GM11168 (cell line): Measurements from ENCODE around the gene B9D2.
"Not testable (repeated sequence)": the region's sequence is repeated elsewhere in the genome, so short reads cannot be mapped to it uniquely, and the experiment has no call there.

Source experiments
- in situ Hi-C: fragments of 300-500 bp; cut with MboI; formaldehyde crosslinking; loops from one replicate; pipeline ENCODE4 v1.12.0; 2022; ENCODE audit warnings: low sequenced_read_pairs; ENCODE audit not compliant: unreplicated experiment

B9D2 gene

GRCh38 chr19:41356984-41357739 is 6.8 kb downstream of the B9D2 start:
- in situ Hi-C loops = no loop called here

DNA sequence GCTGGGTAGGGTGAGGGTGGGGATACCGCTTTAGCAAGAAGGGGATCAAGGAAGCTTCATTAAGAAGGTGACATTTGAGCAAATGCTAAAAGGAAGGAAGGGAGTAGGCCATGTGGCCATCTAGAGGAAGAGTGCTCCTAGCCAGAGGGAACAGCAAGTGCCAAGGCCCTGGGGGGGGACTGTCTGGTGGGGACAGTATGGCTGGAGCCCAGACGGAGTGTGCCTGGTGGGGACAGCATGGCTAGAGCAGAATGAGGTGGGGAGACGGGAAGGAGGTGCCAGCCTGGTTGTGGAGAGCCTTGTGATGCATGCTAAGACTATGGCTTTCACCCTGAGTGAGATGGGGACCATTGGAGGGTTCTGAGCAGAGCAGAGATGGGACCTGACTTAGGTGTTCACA is 8.1 kb downstream of the B9D2 start:
- in situ Hi-C loops = no loop called here

GRCh38 chr19:41355035-41355434 is 8.9 kb downstream of the B9D2 start:
- in situ Hi-C loops = no loop called here

- in situ Hi-C loops = no loop called here
These were observed 9.5 kb downstream of the B9D2 start for GRCh38 chr19:41354343-41354953.

DNA sequence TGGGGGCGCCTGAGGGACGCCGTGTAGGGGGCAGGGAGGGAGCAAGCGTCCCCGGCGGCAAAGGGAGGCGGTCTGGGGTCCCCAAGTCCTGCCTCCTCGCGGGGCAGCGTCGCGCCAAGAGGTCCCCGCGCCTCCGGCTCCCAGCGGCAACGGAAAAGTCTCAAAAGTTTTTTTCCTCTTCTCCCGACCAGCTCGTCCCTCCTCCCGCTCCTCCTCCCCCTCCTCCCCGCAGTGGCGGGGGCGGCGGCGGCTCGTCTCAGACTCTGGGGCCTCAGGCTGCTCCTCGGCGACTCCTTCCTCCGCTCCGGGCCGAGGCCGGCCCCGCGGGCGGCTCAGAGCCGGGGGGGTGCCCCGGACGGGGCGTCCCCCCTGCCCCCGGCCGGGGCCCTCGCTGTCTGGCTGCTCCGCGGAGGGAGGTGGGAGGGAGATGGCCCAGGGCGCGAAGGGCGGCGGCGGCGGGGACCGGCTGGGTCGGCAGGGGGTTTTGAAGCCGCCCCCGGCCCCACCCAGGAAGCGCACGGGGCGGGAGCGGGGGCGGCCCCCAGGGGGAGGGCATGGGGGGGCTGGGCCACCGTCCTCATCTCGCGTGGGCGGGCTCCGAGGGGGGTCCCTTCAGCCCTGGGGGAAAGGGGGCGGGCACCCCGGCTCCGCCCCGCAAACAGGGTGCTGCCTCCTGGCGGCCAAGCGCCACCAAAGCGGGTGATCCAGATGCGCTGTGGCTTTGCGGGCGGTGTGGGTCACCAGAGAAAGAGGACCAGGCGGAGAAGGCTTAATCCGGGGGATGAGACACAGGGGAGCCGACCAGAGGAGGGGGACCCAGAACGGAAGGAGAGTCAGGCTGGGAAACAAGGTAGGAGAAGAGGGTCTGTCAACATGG is 10.2 kb downstream of the B9D2 start, which contains the start of gene TGFB1:
TSS of gene TGFB1 (minus strand) at position 457 of the 877 bp plus-strand sequence. CDS start 878 bp downstream, outside the sequence.
- in situ Hi-C loops = no loop called here

- in situ Hi-C loops = no loop called here
These were observed 11.1 kb downstream of the B9D2 start for GRCh38 chr19:41352609-41353465.

GRCh38 chr19:41352279-41352608 is 11.7 kb downstream of the B9D2 start:
- in situ Hi-C loops = no loop called here

DNA sequence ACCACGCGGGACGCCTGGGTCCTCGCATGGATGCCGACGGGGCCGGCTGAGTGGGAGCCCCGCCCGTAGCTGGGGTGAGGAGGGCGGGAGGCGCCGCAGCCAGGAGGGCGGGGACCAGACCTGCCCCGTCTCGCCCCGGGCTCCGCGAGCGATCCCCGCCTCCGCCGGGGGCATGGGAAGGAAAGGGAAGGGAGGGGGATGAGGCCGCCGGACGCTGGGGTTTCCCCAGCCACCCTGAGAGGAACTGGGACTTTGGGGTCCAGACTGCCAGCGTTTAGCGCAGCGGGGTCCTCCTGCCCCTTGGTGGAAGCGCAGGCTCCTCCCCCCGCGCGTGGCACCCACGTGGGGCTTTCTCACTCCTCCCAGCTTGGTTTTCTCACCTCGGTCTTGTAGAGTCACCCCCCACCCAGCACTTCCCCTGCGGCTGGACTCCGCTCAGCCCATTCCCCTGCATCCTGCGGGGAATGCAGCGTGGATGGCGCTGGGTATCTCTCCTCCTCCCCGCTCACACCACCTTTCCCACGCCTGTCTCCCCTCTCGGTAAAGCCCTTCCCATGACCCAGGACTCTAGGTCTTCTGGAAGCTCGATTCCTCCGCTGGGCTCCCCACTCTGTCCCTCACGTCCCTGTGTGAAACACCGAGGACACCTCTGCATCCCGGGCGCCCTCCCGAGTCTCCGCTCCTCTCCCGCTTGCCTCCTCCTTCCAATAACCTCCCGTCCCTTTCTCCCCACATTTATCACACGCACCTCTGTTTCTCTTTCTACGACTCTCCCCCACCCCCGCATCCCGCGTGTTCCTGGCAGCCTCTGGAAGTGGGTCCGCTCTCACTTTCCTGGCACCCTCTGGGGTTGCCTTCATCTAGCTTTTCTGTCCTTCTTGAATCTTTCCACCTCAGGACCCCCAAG is 12.4 kb downstream of the B9D2 start:
- in situ Hi-C loops = no loop called here

DNA sequence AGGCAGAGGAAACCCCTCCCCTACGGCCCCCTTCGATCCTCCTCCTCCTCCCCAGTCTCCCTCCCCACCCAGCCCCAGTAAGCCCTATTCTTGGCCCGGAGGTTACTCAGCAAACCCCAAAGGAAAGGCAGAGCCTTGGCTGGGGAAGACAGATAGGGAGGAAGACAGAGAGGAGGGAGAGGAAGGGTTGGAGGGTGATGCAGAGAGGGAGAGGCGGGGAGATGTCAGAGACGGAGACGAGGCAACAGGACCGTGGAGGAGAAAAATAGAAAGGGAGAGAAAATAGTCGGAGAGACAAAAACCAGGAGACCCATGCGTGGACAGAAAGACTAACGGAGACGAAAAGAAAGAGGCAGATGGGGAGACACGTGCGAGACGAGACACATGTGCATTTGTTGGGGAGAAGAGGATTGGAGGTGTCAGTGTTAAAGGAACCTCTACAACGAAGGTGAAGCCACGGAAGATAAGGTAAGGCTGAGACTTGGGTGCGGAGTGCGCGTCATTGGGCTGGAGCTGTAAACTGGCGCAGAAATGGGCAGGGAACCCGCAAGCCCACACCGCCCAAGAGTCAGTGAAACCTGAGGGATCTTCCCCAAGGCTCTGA is 13.1 kb downstream of the B9D2 start:
- in situ Hi-C loops = no loop called here

DNA sequence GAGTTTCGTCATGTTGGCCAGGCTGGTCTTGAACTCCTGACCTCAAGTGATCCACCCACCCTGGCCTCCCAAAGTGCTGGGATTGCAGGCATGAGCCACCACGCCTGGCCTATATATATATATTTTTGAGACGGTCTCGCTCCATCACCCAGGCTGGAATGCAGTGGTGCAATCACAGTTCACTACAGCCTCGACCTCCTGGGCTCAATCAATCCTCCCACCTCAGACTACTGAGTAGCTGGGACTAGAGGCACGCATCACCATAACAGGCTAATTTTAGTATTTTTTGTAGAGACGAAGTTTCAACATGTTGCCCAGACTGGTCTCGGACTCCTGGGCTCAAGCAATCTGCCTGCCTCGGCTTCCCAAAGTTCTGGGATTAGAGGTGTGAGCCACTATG is 17.0 kb downstream of the B9D2 start:
- in situ Hi-C loops = not testable (repeated sequence)

- in situ Hi-C loops = no loop called here
These were observed 19.8 kb downstream of the B9D2 start for GRCh38 chr19:41344162-41344561.

- in situ Hi-C loops = no loop called here
These were observed 22.1 kb downstream of the B9D2 start for GRCh38 chr19:41341669-41342490.

- in situ Hi-C loops = no loop called here
These were observed 24.0 kb downstream of the B9D2 start for GRCh38 chr19:41339936-41340335.

DNA sequence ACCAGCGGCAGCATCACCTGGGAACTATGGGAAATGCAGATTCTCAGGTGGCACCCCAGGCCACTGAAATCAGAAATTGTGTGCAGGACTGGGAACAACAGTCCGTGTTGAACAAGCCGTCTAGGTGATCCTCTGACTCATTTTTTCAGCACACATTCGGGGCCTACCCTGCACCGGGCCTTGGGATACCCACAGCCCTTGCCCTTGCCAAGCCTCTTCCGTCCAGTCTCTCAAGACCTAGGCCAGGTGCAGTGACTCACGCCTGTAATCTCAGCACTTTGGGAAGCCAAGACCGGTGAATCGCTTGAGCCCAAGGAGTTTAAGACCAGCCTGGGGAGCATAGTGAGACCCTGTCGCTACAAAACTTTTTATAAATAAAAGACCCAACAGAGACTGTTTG is 28.5 kb downstream of the B9D2 start:
- in situ Hi-C loops = no loop called here

GRCh38 chr19:41334793-41335192 is 29.2 kb downstream of the B9D2 start:
- in situ Hi-C loops = no loop called here

- in situ Hi-C loops = no loop called here
These were observed 31.5 kb downstream of the B9D2 start for GRCh38 chr19:41332468-41332867.

GRCh38 chr19:41332000-41332399 is 31.9 kb downstream of the B9D2 start:
- in situ Hi-C loops = no loop called here
